Muscle of leg (tissue), 16 donors: ENCODE data around the gene NRM. TPM values are rescaled to one million over a fixed set of nuclear protein-coding genes. Genes with fewer than 3 reads are reported as not detected.
A peak's percentile ranks its signal among the peaks of the same experiment; 100 is the strongest.

Experiments used
- DNase-seq: peaks from one replicate; pipeline ENCODE4 v3.0.0; 2013
- H3K27ac ChIP-seq: one replicate; pipeline ENCODE4 v1.5.1; 2013; ENCODE audit warnings: mild to moderate bottlenecking, low read length, control low read depth
- H3K27me3 ChIP-seq: one replicate; pipeline ENCODE4 v1.6.1; 2013; ENCODE audit warnings: low read length; ENCODE audit not compliant: control insufficient read depth, insufficient read depth
- H3K36me3 ChIP-seq: one replicate; pipeline ENCODE4 v1.6.1; 2013; ENCODE audit warnings: low read length; ENCODE audit not compliant: control insufficient read depth, insufficient read depth
- H3K4me1 ChIP-seq: one replicate; pipeline ENCODE4 v1.6.1; 2013; ENCODE audit warnings: low read length; ENCODE audit not compliant: control insufficient read depth, insufficient read depth
- H3K4me3 ChIP-seq: one replicate; pipeline ENCODE4 v1.5.1; 2013; ENCODE audit warnings: low read length, control low read depth
- H3K9me3 ChIP-seq: replicated peaks from 2 replicates; pipeline ENCODE4 v1.6.1; 2013; ENCODE audit warnings: low read depth, low read length; ENCODE audit not compliant: control insufficient read depth
- WGBS: methylation state at CpG from one replicate; pipeline ENCODE4 v1.1.5; 2013; ENCODE audit warnings: missing lambda C conversion rate; ENCODE audit not compliant: insufficient coverage; 5-methylcytosine and 5-hydroxymethylcytosine counted together
- long read RNA-seq, 11 donors: transcript quantifications; one replicate each; lab custom pipeline, GENCODE V29; 2026
- polyA plus RNA-seq, 8 donors: library from polyadenylated mRNA; unstranded; fragments of 120-200 nt; gene quantifications; one replicate each; pipeline versions ENCODE4 v1.2.1 to v1.2.3, GENCODE V29; 2013; ENCODE audit warnings: inconsistent platforms in 1 of 8, low replicate concordance in 1 of 8; ENCODE audit not compliant: insufficient read length in 8 of 8, insufficient read depth in 1 of 8
- total RNA-seq: library from RNA; stranded (reverse); fragments of 120-200 nt; gene quantifications from one replicate; pipeline ENCODE4 v1.2.4, GENCODE V29; 2013

NRM gene
- total RNA-seq, result 7.2 TPM
- 10 to 100 TPM; 34.4 to 49.7 (median 37.8) TPM for polyA plus RNA-seq
- long read RNA-seq, donor 1, transcript NRM-203 (4 exons, 1,734 nt), result major isoform, 7 of 25 reads
- long read RNA-seq, donor 1, partial matches to known transcripts, result 18 of 25 reads
- long read RNA-seq, donor 1, other reads (novel, unspliced or antisense), result 0 of 25 reads
- long read RNA-seq, donor 2, partial matches to known transcripts, result 0 of 1 reads
- long read RNA-seq, donor 2, other reads (novel, unspliced or antisense), result 0 of 1 reads
- long read RNA-seq, donor 3, transcript NRM-203 (4 exons, 1,734 nt), result major isoform, 9 of 42 reads
- long read RNA-seq, donor 3, partial matches to known transcripts, result 33 of 42 reads
- long read RNA-seq, donor 3, other reads (novel, unspliced or antisense), result 0 of 42 reads
- long read RNA-seq, donor 4, partial matches to known transcripts, result 5 of 12 reads
- long read RNA-seq, donor 4, other reads (novel, unspliced or antisense), result 0 of 12 reads
- long read RNA-seq, donor 5, transcript NRM-203 (4 exons, 1,734 nt), result major isoform, 20 of 27 reads
- long read RNA-seq, donor 5, partial matches to known transcripts, result 0 of 27 reads
- long read RNA-seq, donor 5, other reads (novel, unspliced or antisense), result 0 of 27 reads
- long read RNA-seq, donor 6, transcript NRM-203 (4 exons, 1,734 nt), result major isoform, 13 of 39 reads
- long read RNA-seq, donor 6, partial matches to known transcripts, result 26 of 39 reads
- long read RNA-seq, donor 6, other reads (novel, unspliced or antisense), result 0 of 39 reads
- long read RNA-seq, donor 7, transcript NRM-203 (4 exons, 1,734 nt), result major isoform, 18 of 19 reads
- long read RNA-seq, donor 7, partial matches to known transcripts, result 0 of 19 reads
- long read RNA-seq, donor 7, other reads (novel, unspliced or antisense), result 0 of 19 reads
- long read RNA-seq, donor 8, transcript NRM-203 (4 exons, 1,734 nt), result major isoform, 10 of 11 reads
- long read RNA-seq, donor 8, partial matches to known transcripts, result 0 of 11 reads
- long read RNA-seq, donor 8, other reads (novel, unspliced or antisense), result 0 of 11 reads
- long read RNA-seq, donor 9, transcript NRM-203 (4 exons, 1,734 nt), result major isoform, 7 of 20 reads
- long read RNA-seq, donor 9, partial matches to known transcripts, result 11 of 20 reads
- long read RNA-seq, donor 9, other reads (novel, unspliced or antisense), result 0 of 20 reads
- long read RNA-seq, donor 10, transcript NRM-203 (4 exons, 1,734 nt), result major isoform, 15 of 29 reads
- long read RNA-seq, donor 10, partial matches to known transcripts, result 11 of 29 reads
- long read RNA-seq, donor 10, other reads (novel, unspliced or antisense), result 0 of 29 reads
- long read RNA-seq, donor 11, transcript NRM-203 (4 exons, 1,734 nt), result major isoform, 13 of 17 reads
- long read RNA-seq, donor 11, partial matches to known transcripts, result 0 of 17 reads
- long read RNA-seq, donor 11, other reads (novel, unspliced or antisense), result 0 of 17 reads

- peak within 1 kb of the TSS; percentile 82 for H3K4me3 ChIP-seq
Measured at GRCh38 chr6:30690403-30691207, at the start of gene NRM. NRM (minus strand) TSS chr6:30690984; CDS start chr6:30690974, 10 bp downstream.

GRCh38 chr6:30740540-30740870, 49.7 kb upstream of the NRM start:
- 100% methylated on average over 2 of the region's 2 CpGs for WGBS
- Histone ChIP-seq H3K27ac (no peak overlapping the region), H3K27me3 (no peaks in the 10 kb centered on the region), H3K36me3 (peaks cover 52% of the 10 kb centered on the region), H3K4me3 (no peak overlapping the region), H3K4me1 (peaks cover 38% of the 10 kb centered on the region), H3K9me3 (no peaks in the 10 kb centered on the region)
- no peak for DNase-seq

More at GRCh38 chr6:30690403-30691207, at the start of gene NRM:
- DNase-seq, result peak; percentile 97
- 0% methylated on average over 19 of the region's 40 CpGs for WGBS
- Histone ChIP-seq H3K9me3 (no peaks in the 10 kb centered on the region), H3K27me3 (no peaks in the 10 kb centered on the region), H3K36me3 (peaks cover 20% of the 10 kb centered on the region), H3K4me1 (peaks cover 42% of the 10 kb centered on the region), H3K27ac (peak within 1 kb of the TSS; percentile 99)

GRCh38 chr6:30738532-30738931, 47.7 kb upstream of the NRM start:
- Histone ChIP-seq H3K27me3 (no peaks in the 10 kb centered on the region), H3K36me3 (peaks cover 67% of the 10 kb centered on the region), H3K9me3 (no peaks in the 10 kb centered on the region), H3K4me1 (peaks cover 23% of the 10 kb centered on the region), H3K27ac (no peak overlapping the region), H3K4me3 (no peak overlapping the region)
- no peak for DNase-seq
- 94% methylated on average over 2 of the region's 6 CpGs for WGBS

GRCh38 chr6:30735668-30736314, 45.0 kb upstream of the NRM start:
- peaks cover 3% of the 10 kb centered on the region for H3K4me1 ChIP-seq
- H3K36me3 ChIP-seq, result peaks cover 82% of the 10 kb centered on the region
- no peak overlapping the region for H3K4me3 ChIP-seq
- no peaks in the 10 kb centered on the region for H3K9me3 ChIP-seq
- H3K27me3 ChIP-seq, result no peaks in the 10 kb centered on the region
- H3K27ac ChIP-seq, result no peak overlapping the region
- DNase-seq, result no peak
- WGBS, result 86% methylated on average over 5 of the region's 8 CpGs

- Histone ChIP-seq H3K27me3 (no peaks in the 10 kb centered on the region), H3K9me3 (no peaks in the 10 kb centered on the region), H3K27ac (no peak overlapping the region), H3K4me3 (no peak overlapping the region), H3K4me1 (peaks cover 5% of the 10 kb centered on the region), H3K36me3 (peaks cover 79% of the 10 kb centered on the region)
- DNase-seq, result no peak
- WGBS, result 92% methylated on average over 9 of the region's 12 CpGs
Measured at GRCh38 chr6:30732237-30732943, 41.6 kb upstream of the NRM start.

- Histone ChIP-seq H3K27ac (peak overlapping the region; percentile 7), H3K9me3 (no peaks in the 10 kb centered on the region)
- DNase-seq, result peak; percentile 59
Measured at GRCh38 chr6:30730601-30731435, 40.0 kb upstream of the NRM start.

GRCh38 chr6:30727920-30728553, 37.3 kb upstream of the NRM start:
- H3K9me3 ChIP-seq, result no peaks in the 10 kb centered on the region
- no peak overlapping the region for H3K4me3 ChIP-seq
- no peaks in the 10 kb centered on the region for H3K27me3 ChIP-seq
- 83% methylated on average over 1 of the region's 7 CpGs for WGBS
- H3K36me3 ChIP-seq, result peaks cover 79% of the 10 kb centered on the region
- no peak for DNase-seq
- peaks cover 12% of the 10 kb centered on the region for H3K4me1 ChIP-seq
- H3K27ac ChIP-seq, result no peak overlapping the region

More at GRCh38 chr6:30730601-30731435, 40.0 kb upstream of the NRM start:
- 9% methylated on average over 3 of the region's 30 CpGs for WGBS
- H3K27me3 ChIP-seq, result no peaks in the 10 kb centered on the region
- peaks cover 6% of the 10 kb centered on the region for H3K4me1 ChIP-seq
- H3K4me3 ChIP-seq, result no peak overlapping the region
- H3K36me3 ChIP-seq, result peaks cover 74% of the 10 kb centered on the region
